Hindlimb muscle (tissue), 1 donor: ENCODE results near the gene REXO5. TPM values are rescaled to one million over a fixed set of nuclear protein-coding genes. Genes with fewer than 3 reads are reported as not detected.

Experiments
- DNase-seq: peaks from one replicate; pipeline ENCODE4 v3.0.0-alpha.2; 2013
- polyA plus RNA-seq: library from polyadenylated mRNA; unstranded; fragments of 120-200 nt; gene quantifications from one replicate; pipeline ENCODE4 v1.2.1, GENCODE V29; 2013; ENCODE audit not compliant: insufficient read length

REXO5 gene
- polyA plus RNA-seq, 1 donor = 4.3 TPM

DNA sequence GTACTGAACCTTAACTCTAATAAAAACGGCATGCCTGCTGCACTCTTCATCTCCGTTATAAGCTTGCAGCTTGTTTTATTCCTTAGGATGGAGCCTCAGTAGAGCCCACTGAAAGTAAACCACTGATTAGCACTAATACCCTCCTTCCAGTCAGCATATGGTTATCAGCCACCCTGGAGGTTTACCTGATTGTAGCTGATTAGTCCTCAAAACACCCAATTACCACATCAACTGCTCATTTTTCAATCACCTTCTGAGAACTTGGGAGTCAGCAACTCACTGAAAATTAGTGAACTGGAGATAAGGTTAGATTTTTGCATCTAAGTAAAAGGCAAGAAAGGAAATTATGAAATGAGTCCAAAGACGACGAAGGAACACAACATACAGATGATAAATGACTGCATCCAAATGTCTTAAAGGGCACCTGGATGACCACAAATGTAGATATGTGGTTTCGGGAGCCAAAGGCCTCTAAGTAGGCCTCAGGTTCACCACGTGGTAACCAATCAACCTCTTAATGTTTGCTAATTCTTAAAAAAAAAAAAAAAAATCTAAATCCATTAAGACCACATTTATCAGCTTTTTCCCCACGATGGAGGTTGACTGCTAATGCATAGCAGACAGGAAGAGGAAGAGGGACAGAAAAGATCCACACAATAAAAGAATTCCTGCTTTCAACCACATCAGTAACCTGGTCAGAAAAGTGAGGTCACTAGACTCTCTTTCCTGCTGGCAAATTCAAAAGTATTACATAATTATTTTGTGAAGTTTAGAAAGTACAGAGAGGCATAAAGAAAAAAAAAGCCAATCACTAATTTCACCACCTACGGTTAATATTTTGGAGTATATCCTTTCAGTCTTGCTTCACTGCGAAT, 65.9 kb downstream of the REXO5 start:
- no peak for DNase-seq

DNA sequence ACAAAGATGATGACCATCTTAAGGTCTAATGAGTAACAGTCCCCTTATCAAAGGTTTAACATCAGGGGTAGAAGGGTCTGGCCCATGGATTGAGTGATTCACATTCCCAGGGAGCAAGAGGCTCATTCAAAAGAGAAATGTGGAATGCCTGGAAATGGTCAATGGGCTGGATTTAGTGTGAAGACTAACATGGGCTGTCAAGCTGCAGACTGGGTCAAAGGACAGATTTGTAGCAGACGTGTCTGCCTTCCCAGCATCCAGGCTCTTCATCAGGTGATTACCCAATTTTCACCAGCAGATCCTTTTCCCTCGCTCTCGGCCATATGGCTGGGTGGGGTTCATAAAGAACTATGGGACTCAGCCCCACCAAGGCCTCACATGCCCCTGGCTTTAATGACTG, 67.0 kb downstream of the REXO5 start:
- DNase-seq = no peak

DNA sequence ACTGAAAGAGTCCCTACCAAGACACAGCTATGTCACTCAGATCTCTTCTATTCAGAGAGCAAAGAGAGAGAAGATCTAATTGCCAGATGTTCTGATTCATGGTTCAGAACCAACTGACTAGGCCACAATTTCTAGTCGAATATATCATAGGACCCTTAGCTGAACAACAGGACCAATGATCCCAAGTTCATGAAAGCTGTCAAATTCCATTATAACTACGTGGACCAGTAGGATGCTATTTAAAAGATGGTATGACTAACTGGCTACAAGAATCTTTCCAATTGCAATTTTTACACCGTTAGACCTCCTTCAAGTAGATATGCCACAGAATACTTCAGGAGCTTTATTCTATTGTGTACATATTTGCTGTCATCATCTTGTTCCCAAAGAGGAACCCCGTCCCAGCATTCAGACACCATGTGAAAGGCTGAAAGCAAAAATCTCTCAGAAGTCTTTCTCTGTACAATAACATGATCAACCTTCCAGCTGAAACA, 67.8 kb downstream of the REXO5 start:
- DNase-seq = no peak

DNA sequence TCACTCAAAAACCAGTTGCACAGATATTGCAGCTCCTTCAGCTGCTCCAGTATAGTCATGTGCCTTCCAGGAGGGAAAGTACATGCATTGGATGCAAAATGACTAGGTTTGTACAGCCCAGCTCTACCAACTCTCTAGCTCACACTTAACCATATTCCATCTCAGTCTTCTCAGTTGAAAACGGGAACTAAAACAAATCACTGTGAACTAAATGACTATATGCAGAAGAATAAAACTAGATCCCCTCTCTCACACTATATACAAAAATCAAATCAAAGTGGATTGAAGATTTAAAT, 69.0 kb downstream of the REXO5 start:
- no peak for DNase-seq

DNA sequence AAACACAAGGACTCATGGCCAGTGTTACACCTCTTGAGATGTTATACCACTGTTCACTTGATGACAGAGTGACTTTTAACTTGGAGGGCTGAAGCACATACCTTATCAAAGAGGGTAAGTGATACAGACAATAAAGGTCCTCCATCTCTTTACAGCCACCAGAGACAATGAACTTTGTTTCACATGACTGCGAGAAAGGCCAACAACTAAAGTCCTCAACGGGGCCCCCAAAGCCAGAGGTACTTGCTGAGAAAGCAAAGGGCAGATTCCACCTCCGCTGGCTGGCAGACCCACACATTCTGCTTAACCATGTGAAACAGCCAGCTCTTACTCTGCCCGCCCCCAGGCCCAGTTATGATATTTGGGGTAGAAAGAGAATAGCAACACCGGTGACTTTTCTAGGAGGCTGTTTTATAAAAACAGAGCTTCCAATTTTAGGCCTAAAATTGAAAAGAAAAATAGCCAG, 72.4 kb downstream of the REXO5 start:
- no peak for DNase-seq

DNA sequence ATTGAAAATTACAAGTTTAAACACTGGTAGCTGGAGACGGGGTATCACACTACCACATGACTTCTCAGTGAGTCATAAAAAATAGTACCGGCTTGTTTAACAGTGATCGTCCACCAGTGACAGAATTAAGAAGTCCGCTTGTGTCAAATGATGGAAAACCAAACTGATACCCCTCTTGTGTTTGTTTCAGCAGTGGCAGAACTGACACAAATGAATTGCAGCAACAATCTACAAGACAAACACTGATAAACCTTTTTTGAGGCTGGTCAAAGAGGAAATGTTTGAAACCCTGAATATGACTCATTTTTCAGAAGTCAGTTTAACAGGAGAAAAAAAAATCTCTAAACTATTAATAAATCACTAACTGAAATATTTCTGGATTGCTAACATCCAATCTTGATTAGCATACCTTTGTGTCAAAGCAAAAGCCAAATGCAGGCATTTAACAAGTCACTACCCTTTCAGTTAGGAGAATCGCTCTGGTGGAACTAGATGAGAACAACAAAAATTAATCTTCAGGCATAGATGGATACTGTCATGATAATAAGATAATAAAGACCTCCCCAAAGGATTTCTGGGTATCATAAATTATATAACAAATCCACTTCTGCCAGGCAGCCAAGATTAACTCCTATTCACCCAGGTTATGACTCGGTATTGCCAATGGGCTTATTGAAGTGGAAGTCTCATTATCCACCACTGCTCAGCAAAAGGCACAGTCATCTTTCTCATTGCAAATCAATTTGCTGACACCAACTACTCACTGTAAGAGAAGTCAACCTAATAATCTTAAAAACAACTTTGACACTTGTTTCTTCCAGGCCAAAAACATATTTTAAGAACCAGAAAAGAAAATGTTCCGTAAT, 73.1 kb downstream of the REXO5 start:
- DNase-seq = no peak

DNA sequence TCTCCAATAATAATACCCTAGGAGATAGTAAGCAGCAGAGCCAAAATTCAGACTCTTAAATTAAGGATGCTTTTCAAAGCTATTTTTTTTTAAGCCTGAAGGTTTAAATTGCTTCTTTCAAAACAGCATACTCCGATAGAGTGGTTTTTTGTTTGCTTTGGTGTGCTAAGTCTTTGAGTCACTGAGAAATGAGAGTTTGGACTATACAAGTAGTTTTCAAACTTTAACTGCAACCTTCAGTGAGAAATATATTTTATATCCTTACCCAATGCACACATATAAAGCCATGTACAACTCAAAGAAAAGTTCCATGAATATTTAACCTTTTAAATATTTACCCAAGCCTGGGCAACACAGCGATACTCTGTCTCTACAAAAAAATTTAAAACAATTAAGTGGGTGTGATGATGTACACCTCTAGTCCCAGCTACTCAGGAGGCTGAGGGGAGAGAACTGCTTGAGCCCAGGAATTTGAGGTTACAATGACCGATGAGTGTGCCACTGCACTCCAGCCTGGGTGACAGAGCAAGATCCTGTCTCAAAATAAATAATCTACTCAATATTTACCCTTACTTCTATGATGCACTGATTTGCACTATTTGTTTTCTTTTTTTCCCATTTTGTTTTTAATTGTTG, 74.7 kb downstream of the REXO5 start:
- DNase-seq = no peak

DNA sequence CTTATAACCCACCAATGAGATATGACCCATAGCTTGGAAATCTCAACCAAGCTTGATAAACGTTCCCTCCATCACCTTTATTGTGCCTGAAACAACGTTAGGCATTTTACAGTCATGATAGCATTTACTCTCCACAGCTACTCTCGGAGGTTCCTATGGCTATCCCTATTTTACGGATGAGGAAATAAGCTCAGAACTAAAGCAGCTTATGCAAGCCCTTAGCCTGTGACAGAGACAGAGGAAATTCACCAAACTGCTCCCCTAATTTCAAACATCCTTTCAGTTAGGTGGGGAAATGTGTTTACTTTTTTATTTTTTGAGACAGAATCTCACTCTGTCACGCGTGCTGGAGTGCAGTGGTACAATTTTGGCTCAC, 75.2 kb downstream of the REXO5 start:
- DNase-seq = no peak

DNA sequence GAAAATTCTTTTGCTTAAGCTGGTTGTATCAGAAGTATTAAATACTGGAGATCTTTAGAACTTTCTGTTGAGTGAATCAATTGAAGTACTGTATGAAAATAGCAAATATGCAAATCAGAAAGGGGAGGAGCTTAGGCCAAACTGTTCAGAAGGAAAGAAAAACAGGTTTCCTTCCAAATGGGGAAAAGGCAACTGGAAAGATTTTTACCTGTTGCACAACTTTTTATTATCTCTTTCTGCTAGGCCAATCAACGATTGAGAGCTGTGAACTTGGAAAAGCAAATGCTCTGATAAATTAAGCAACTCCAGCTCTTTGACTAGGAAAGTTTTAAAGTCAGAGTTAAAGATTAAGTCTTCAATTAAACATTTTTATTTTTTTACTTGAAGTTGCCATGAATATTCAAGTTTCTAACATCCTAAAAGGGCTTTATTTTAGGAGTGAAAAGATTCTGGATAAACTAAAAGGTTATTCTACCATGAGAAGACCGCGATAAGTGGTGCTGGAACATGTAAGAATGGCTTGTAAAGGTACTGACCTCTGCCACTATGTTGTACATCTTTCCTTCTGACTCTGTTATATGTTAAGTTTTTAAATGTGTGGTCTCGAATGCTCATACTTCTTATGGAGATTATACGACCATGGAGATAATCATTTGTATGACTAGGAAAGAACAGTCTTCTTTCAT, 77.4 kb downstream of the REXO5 start:
- no peak for DNase-seq

DNA sequence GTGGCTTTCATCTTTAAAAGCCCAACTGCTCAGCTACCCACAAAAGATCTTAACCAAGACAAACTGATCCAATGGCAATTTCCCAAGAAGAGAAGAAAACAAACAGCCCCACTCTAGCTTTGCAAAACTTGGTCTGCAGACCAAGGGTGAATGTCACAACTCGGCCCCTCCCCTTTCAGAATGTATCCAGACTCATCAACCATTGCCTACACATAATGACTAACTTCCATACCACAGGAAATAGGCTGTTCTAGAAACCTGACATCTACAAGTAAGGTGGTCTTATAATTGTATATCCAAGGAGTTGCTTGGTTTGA, 77.9 kb downstream of the REXO5 start:
- DNase-seq = no peak

DNA sequence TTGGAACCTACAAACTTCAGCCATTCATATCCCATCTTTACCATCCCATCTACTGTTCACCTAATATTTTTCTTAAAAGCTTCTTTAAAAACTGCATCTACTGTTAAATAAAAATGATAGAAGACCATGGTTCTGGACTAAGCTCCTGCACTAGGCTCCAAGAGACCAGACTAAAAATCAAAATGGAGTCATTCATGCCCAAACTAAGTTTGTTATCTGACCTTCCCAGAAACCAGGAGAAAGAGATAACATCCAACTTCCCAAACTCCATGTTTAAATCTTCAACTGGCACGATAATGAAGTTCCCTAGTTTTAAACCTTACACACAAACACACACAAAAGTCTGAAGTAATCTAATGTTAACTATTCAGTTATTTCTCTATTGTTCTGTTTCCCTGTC, 80.0 kb downstream of the REXO5 start:
- DNase-seq = no peak

DNA sequence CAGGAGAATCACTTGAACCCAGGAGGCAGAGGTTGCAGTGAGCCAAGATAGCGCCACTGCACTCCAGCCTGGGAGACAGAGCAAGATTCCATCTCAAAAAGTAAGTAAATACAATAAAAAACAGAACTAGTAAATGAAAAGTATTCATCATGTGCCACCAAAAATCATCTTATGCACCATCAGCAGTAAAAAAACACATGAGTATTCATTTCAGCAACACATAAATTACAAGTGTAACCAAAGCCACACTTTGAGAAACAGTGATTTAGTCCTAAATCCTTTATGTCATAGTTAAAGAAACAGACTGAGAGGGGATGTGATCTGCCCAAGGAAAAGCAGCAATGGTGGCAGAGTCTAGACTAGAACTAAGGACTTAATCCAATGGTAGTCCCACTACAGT, 80.9 kb downstream of the REXO5 start:
- DNase-seq = no peak

DNA sequence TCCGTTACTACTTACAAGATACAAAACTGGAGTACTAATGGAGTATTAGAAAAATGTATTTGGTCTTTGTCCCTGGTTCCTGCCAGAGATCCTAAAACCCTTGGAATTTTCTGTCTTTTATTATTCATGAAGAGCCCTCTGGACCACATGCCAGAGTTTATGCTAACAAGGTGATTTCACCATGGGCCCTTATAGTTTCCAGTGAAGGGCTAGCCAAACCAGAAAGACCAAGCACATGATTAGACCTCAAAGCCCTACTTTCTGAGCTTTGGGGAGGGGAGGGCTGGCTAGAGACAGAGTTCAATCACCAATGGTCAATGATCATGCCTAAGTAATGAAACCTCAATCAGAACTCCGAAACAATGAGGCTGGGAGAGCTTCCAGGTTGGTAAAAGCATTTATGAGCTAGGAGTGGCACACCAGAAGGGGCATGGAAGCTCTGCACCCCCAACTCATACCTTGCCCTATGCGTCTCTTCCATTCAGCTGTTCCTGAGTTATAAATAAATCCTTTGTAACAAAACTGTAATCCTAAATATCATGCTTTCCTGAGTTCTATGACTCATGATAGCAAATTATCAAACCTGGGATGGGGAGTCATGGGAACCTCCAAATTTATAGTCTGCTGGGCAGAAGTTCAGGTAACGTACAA, 83.4 kb downstream of the REXO5 start:
- no peak for DNase-seq

DNA sequence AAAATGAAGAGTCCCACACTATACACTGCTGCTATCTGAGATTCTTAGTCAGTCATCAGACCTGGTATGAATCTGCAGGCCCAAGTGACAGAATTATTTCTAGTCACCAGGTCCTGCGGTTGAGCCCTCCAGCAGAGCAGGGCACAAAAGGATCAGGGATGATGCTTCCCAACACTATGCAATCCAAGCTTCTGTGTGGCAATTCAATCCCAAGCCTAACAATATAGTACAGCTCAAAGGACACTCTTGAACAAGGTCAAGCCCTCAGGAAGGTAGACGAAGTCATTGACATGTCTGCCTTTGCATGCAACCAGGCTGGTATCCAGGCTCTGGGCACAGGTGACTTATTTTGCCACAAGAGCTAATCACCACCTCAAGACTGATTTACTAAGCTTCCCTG, 88.1 kb downstream of the REXO5 start:
- no peak for DNase-seq

DNA sequence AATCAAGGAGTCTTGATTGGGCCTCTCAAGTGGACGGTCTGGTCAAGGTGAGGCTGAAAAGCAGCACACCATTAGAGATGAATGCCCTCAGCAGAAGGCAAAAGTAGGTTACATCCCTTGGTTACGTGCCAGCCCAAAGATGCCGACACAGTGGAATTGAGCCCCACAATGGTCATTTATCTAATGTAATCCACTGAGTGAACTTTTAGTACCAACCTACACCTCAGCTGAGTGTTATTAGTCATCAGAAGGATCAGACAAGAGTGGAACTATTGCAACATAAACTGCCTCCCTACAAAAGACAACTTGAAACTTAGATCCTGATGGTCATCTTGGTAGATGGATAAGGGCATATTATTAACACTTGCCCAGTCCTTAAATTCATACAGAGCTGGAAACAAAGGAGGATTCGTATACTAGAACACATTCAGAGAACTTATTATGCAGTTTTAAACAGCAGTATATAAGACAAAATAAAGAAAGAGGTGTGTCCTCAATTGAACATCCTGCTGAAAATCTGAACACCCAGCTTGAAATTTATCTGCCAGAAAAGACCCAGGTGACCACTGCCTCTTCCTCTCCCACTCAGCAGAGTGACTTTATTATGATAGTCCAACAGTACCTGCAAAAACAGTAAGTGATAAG, 91.0 kb downstream of the REXO5 start:
- DNase-seq = no peak

DNA sequence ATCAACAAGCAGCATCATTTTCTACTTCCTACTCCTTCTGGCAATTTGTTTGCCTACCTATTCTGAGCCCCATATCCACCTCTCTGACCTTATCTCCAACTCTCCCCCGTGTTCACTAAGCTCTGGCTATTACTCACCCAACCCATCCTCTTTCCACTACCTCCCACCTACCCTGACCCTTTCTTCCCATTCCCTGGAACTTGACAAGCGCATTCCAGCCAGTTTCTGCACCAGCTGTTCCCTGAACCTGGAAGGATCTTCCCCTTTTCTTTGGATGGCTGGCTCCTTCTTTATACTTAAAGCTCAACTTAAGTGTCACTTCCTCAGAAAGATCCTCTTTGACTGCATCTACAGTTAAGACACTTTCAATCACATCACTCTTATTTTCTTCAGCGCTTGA, 91.6 kb downstream of the REXO5 start:
- no peak for DNase-seq

DNA sequence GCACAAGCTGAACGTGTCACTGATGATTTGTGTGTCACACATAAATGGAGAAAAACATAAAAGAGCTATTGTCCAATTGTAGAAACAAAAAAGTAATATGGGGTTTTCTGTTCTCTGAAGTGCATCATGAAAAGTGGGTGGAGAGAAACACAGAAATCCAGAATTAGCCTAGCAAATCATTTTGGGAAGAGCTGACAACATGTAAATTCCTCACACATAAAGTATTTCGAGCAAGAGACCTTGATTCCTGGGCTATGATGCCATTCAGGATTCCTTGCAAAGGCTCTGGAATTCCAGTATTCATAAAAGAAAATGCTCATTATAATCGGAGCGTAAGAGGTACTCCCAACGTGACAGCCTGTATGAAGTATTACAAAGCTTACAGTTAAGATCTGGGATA, 92.7 kb downstream of the REXO5 start:
- DNase-seq = no peak
